ENCODE results near the gene SH3RF3.

SH3RF3 gene

GRCh38 chr2:109396202-109397180, 267.5 kb downstream of the SH3RF3 start:
- no peak for DNase-seq (ENCODE audit: low spot score)

DNA sequence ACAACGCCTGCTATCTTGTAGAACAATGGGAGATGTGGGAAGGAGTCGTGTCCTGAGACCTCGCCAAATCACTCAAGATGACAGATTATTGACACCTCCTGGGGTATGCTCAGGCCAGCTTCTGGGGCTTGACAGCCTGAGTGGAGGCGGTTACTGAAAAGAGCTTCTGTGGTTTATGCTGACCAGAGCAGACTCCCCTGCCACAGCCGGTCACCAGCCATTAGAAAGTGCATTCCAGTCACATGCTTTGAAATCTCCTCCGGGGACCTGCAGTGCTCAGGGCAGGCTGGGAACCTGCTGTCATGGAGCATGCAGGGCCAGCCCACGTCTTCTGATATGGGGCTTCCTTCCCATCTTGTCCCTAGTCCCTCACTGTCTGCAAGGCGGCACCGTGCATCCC, 268.9 kb downstream of the SH3RF3 start:
- no peak for DNase-seq (ENCODE audit: low spot score)

GRCh38 chr2:109398366-109399015, 269.5 kb downstream of the SH3RF3 start:
- no peak for DNase-seq (ENCODE audit: low spot score)

- DNase-seq (ENCODE audit: low spot score), result no peak
Observed at GRCh38 chr2:109399066-109399465, 270.1 kb downstream of the SH3RF3 start.

GRCh38 chr2:109400102-109400501, 271.1 kb downstream of the SH3RF3 start:
- DNase-seq (ENCODE audit: low spot score), result no peak

DNA sequence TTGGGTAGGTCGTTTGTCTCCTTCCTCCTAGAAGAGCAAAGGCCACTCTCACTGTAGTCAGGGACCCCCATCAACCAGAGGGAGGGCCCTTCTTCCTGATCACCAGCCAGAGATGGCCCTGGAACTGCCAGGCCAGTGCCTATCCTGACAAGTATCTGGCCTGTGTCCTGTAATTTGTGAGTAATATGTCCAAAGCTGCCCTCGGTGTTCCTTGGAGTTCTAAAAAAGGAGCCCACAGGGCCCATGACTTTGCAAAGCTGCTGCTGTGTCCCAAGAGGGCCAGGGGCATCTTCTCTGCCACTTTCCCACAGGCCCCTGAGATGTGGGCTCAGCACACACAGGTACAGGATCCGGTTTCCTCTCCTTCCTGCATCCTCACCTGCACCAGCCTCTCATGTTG, 272.4 kb downstream of the SH3RF3 start:
- DNase-seq (ENCODE audit: low spot score), result no peak

- DNase-seq (ENCODE audit: low spot score), result no peak
Observed at GRCh38 chr2:109402180-109402579, 273.2 kb downstream of the SH3RF3 start.

- DNase-seq (ENCODE audit: low spot score), result no peak
Observed at GRCh38 chr2:109402980-109403840, 274.2 kb downstream of the SH3RF3 start.

GRCh38 chr2:109403841-109404201, 274.8 kb downstream of the SH3RF3 start:
- DNase-seq (ENCODE audit: low spot score), result no peak

DNA sequence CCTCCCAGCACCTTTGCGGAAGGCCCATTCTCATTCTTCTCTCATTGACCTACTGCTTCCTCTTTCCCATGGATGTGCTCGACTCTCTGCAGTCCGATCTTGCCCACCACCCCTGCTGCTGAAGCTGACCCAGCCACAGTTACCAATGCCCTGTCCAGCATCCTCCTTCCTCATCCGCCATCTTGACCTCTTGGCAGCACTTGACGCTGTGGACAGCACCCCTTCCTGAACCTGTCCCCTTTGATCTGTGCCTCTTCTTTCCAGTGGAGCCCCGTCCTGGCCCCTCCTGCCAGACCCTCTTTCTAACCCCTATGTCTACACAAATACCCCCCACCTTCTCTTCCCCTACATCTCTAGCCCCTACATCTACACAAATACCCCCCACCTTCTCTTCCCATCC, 275.7 kb downstream of the SH3RF3 start:
- no peak for DNase-seq (ENCODE audit: low spot score)

DNA sequence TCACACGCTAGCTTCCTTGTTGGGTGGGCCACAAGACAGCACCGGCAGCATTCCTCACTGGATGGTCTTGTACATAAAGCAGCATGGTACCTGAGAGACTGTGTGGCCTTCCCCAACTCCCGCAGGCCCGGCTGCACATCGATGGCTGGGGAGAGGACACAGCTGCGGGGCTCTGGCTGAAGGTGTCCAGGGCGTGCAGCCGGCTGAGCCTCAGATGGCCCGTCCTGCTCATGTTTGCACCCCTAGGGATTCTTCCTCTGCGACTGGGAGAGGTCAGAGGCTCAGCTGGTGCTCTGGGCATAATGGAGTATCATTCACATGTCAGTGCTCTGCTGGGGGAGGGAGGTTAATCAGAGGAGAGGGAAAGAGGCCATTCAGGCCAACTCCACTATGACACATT, 276.9 kb downstream of the SH3RF3 start:
- no peak for DNase-seq (ENCODE audit: low spot score)

GRCh38 chr2:109406301-109406700, 277.3 kb downstream of the SH3RF3 start:
- DNase-seq (ENCODE audit: low spot score), result no peak

GRCh38 chr2:109407276-109408042, 278.5 kb downstream of the SH3RF3 start:
- no peak for DNase-seq (ENCODE audit: low spot score)

GRCh38 chr2:109408043-109408335, 279.0 kb downstream of the SH3RF3 start:
- DNase-seq (ENCODE audit: low spot score), result no peak

- DNase-seq (ENCODE audit: low spot score), result peak; percentile 89
Observed at GRCh38 chr2:109409321-109410038, 280.5 kb downstream of the SH3RF3 start.

GRCh38 chr2:109410039-109410815, 281.2 kb downstream of the SH3RF3 start:
- no peak for DNase-seq (ENCODE audit: low spot score)

- DNase-seq (ENCODE audit: low spot score), result no peak
Observed at GRCh38 chr2:109411640-109412325, 282.8 kb downstream of the SH3RF3 start.

DNA sequence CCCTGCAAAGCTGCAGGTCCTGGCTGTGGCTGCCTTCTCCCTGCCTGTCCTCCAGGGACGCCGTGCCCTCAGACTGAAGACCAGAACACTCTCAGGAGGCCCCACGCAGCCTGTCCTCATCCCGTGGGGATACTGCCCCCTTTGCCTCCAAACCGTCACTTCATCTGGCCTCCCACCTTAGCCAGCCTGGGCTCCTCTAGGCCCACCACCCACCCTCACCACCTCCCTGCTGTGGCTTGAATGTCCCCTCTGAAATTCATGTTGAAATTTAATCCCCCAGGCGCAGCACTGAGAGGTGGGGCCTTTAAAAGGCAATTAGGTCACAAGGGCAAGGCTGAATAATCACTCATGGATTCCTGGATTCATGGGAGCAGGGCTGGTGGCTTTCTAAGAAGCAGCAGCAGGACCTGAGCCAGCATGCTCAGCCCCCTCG, 286.6 kb downstream of the SH3RF3 start:
- no peak for DNase-seq (ENCODE audit: low spot score)

DNA sequence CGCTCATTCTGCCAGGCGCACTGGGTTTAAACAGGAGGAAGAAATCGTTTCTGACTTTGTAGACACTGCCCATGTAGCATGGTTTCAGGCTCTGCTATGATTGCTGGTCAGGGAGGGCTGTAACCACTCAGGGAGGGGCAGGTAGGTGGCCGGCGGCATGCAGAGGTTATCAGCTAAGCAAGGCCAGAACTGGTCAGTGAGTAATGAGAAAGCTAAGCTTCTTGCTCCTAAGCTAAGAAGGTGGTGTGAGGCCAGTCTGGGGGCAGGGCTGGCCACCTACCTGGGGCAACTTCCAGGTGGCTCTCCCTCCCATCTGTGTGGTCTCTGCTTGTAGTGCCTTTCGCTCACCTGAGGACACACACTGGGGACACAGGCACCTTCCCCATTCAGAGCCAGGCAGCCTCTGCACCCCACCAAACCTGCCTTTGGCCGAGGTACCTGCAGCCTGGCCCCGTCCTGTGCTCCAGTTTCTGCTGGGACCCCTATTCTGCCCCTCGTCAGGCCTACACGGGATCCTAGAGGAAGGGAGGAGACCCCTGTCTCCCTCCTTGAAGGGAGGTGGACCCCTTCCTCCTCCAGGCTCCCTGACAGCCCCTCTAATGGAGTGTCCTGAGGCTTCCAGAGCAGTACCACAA, 288.8 kb downstream of the SH3RF3 start:
- no peak for DNase-seq (ENCODE audit: low spot score)
